ENCODE results near the gene PTPRS.

The PTPRS gene

DNA sequence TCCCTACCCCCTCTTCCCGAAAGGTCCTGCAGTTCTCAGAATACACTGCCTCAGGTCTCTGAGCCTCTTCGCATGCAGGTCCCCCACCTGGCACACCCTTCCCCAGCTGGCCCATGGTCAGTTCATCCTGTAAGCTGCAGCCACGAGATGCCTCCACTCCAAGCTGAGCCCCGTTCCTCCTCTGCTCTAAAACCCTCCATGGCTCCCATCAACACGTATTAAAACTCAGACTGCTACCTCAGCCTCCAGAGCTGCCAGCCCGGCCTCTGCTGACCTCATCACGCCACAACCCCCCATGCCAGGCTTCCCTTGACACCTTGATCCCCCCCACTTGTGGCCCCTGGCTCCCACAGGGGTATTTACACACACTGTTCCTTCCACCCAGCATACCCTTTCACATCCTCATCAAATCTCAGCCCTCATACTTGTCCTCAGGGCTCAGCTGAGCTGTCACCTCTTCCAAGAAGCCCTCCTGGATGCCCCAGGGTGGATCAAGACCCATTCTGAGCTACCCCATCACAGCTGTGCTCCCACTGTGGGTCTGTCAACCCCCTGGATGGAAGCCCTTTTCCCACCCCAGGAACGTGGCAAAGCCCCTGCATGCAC, 48.9 kb downstream of the PTPRS start:
- in situ Hi-C loops (cut with MboI; ENCODE audit: low sequenced_read_pairs, unreplicated experiment), result no loop called here
- DNase-seq (ENCODE audit: low spot score), result no peak
- TF ChIP-seq, protein P1, sequence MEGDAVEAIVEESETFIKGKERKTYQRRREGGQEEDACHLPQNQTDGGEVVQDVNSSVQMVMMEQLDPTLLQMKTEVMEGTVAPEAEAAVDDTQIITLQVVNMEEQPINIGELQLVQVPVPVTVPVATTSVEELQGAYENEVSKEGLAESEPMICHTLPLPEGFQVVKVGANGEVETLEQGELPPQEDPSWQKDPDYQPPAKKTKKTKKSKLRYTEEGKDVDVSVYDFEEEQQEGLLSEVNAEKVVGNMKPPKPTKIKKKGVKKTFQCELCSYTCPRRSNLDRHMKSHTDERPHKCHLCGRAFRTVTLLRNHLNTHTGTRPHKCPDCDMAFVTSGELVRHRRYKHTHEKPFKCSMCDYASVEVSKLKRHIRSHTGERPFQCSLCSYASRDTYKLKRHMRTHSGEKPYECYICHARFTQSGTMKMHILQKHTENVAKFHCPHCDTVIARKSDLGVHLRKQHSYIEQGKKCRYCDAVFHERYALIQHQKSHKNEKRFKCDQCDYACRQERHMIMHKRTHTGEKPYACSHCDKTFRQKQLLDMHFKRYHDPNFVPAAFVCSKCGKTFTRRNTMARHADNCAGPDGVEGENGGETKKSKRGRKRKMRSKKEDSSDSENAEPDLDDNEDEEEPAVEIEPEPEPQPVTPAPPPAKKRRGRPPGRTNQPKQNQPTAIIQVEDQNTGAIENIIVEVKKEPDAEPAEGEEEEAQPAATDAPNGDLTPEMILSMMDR (IDR thresholded peaks at IDR 0.05; ENCODE audit: borderline replicate concordance, control extremely low read depth, extremely low read depth, insufficient read depth, missing control alignments), result no peak
